Memory B cell (primary cell): ENCODE measurements around the gene FAF1.
"Not testable (repeated sequence)": the region's sequence is repeated elsewhere in the genome, so short reads cannot be mapped to it uniquely, and the experiment has no call there.

Source experiments
- ATAC-seq: fragments of 150-1000 bp; cut with Tn5 transposase; 2 replicates; pipeline ENCODE4 v1.10.0; 2021; ENCODE audit warnings: low read depth, mild to moderate bottlenecking, moderate library complexity
- DNase-seq, 2 donors: peaks; one replicate each; pipeline ENCODE4 v3.0.0; 2022; ENCODE audit warnings: low spot score in 2 of 2
- H3K27ac Mint-ChIP-seq: one replicate; pipeline ENCODE4 v1.8.0; 2022; ENCODE audit warnings: mild to moderate bottlenecking, moderate library complexity, mixed read lengths
- H3K27me3 Mint-ChIP-seq: one replicate; pipeline ENCODE4 v1.8.0; 2022; ENCODE audit warnings: mixed read lengths
- H3K36me3 Mint-ChIP-seq: one replicate; pipeline ENCODE4 v1.8.0; 2022; ENCODE audit warnings: mild to moderate bottlenecking, mixed read lengths
- H3K4me1 Mint-ChIP-seq: one replicate; pipeline ENCODE4 v1.8.0; 2022; ENCODE audit warnings: mixed read lengths
- H3K4me3 Mint-ChIP-seq: one replicate; pipeline ENCODE4 v1.8.0; 2022; ENCODE audit warnings: mild to moderate bottlenecking, moderate library complexity, mixed read lengths
- H3K9me3 Mint-ChIP-seq: one replicate; pipeline ENCODE4 v1.8.0; 2022; ENCODE audit warnings: mixed read lengths

FAF1 gene

GRCh38 chr1:50893466-50893865 is 66.6 kb downstream of the FAF1 start:
- no peak for ATAC-seq
- H3K27ac Mint-ChIP-seq = no peak overlapping the region
- H3K4me1 Mint-ChIP-seq = peaks cover 25% of the 10 kb centered on the region
- peaks cover 16% of the 10 kb centered on the region for H3K36me3 Mint-ChIP-seq
- H3K27me3 Mint-ChIP-seq = no peaks in the 10 kb centered on the region
- no peak overlapping the region for H3K4me3 Mint-ChIP-seq
- peaks cover 4% of the 10 kb centered on the region for H3K9me3 Mint-ChIP-seq
- DNase-seq = no peak

GRCh38 chr1:50887555-50887954 is 72.5 kb downstream of the FAF1 start:
- not testable (repeated sequence) for H3K27me3 Mint-ChIP-seq, DNase-seq, H3K4me1 Mint-ChIP-seq, H3K4me3 Mint-ChIP-seq, ATAC-seq, H3K27ac Mint-ChIP-seq, H3K36me3 Mint-ChIP-seq
- H3K9me3 Mint-ChIP-seq = peaks cover 10% of the 10 kb centered on the region

- Mint-ChIP-seq H3K27ac (no peak overlapping the region), H3K4me3 (no peak overlapping the region), H3K4me1 (peaks cover 7% of the 10 kb centered on the region), H3K27me3 (no peaks in the 10 kb centered on the region), H3K36me3 (peaks cover 2% of the 10 kb centered on the region), H3K9me3 (peaks cover 3% of the 10 kb centered on the region)
- ATAC-seq (no peak), DNase-seq (no peak)
Measured at GRCh38 chr1:50880373-50880772, 79.7 kb downstream of the FAF1 start.

- peaks cover 4% of the 10 kb centered on the region for H3K4me1 Mint-ChIP-seq
- H3K4me3 Mint-ChIP-seq = no peak overlapping the region
- no peaks in the 10 kb centered on the region for H3K27me3 Mint-ChIP-seq
- H3K36me3 Mint-ChIP-seq = no peaks in the 10 kb centered on the region
- DNase-seq = no peak
- no peak overlapping the region for H3K27ac Mint-ChIP-seq
- no peaks in the 10 kb centered on the region for H3K9me3 Mint-ChIP-seq
- ATAC-seq = no peak
Measured at GRCh38 chr1:50879137-50879536, 80.9 kb downstream of the FAF1 start.

- Mint-ChIP-seq H3K9me3 (no peaks in the 10 kb centered on the region), H3K4me3 (no peak overlapping the region), H3K36me3 (no peaks in the 10 kb centered on the region), H3K27me3 (no peaks in the 10 kb centered on the region), H3K4me1 (peaks cover 6% of the 10 kb centered on the region), H3K27ac (no peak overlapping the region)
- no peak for DNase-seq
- ATAC-seq = no peak
Measured at GRCh38 chr1:50878434-50878833, 81.6 kb downstream of the FAF1 start.

GRCh38 chr1:50877641-50878040 is 82.4 kb downstream of the FAF1 start:
- Mint-ChIP-seq H3K4me3 (no peak overlapping the region), H3K27ac (no peak overlapping the region), H3K9me3 (no peaks in the 10 kb centered on the region), H3K36me3 (no peaks in the 10 kb centered on the region), H3K4me1 (peaks cover 9% of the 10 kb centered on the region), H3K27me3 (no peaks in the 10 kb centered on the region)
- no peak for DNase-seq
- ATAC-seq = no peak

- DNase-seq (peak; percentile 74 to 78), ATAC-seq (peak; percentile 94)
- peak overlapping the region; percentile 70 for H3K4me3 Mint-ChIP-seq
- H3K4me1 Mint-ChIP-seq = peaks cover 14% of the 10 kb centered on the region
- H3K36me3 Mint-ChIP-seq = peaks cover 2% of the 10 kb centered on the region
- peak overlapping the region; percentile 13 for H3K27ac Mint-ChIP-seq
- no peaks in the 10 kb centered on the region for H3K27me3 Mint-ChIP-seq
- H3K9me3 Mint-ChIP-seq = no peaks in the 10 kb centered on the region
Measured at GRCh38 chr1:50873458-50874187, 86.4 kb downstream of the FAF1 start.

- peaks cover 12% of the 10 kb centered on the region for H3K9me3 Mint-ChIP-seq
- not testable (repeated sequence) for ATAC-seq, DNase-seq, H3K27ac Mint-ChIP-seq, H3K4me3 Mint-ChIP-seq, H3K27me3 Mint-ChIP-seq
- peaks cover 16% of the 10 kb centered on the region for H3K36me3 Mint-ChIP-seq
- peaks cover 15% of the 10 kb centered on the region for H3K4me1 Mint-ChIP-seq
Measured at GRCh38 chr1:50864845-50865244, 95.2 kb downstream of the FAF1 start.

- DNase-seq = no peak
- no peak for ATAC-seq
- Mint-ChIP-seq H3K27me3 (no peaks in the 10 kb centered on the region), H3K27ac (no peak overlapping the region), H3K4me3 (no peak overlapping the region), H3K36me3 (peaks cover 23% of the 10 kb centered on the region), H3K9me3 (peaks cover 17% of the 10 kb centered on the region), H3K4me1 (peaks cover 17% of the 10 kb centered on the region)
Measured at GRCh38 chr1:50861772-50862171, 98.3 kb downstream of the FAF1 start.

- Mint-ChIP-seq H3K36me3 (peaks cover 28% of the 10 kb centered on the region), H3K9me3 (peaks cover 17% of the 10 kb centered on the region), H3K4me3 (no peak overlapping the region), H3K4me1 (peaks cover 16% of the 10 kb centered on the region), H3K27me3 (no peaks in the 10 kb centered on the region), H3K27ac (no peak overlapping the region)
- ATAC-seq = no peak
- no peak for DNase-seq
Measured at GRCh38 chr1:50860702-50861101, 99.4 kb downstream of the FAF1 start.

- H3K36me3 Mint-ChIP-seq = peaks cover 28% of the 10 kb centered on the region
Measured at GRCh38 chr1:50860256-50860655, 99.8 kb downstream of the FAF1 start.

GRCh38 chr1:50859657-50860056 is 100.4 kb downstream of the FAF1 start:
- Mint-ChIP-seq H3K27ac (no peak overlapping the region), H3K9me3 (peaks cover 17% of the 10 kb centered on the region), H3K27me3 (no peaks in the 10 kb centered on the region), H3K36me3 (peaks cover 28% of the 10 kb centered on the region), H3K4me3 (no peak overlapping the region), H3K4me1 (peaks cover 16% of the 10 kb centered on the region)
- ATAC-seq (no peak), DNase-seq (no peak)

More at GRCh38 chr1:50860256-50860655, 99.8 kb downstream of the FAF1 start:
- ATAC-seq (no peak), DNase-seq (no peak)
- H3K27ac Mint-ChIP-seq = no peak overlapping the region
- H3K27me3 Mint-ChIP-seq = no peaks in the 10 kb centered on the region
- H3K4me3 Mint-ChIP-seq = no peak overlapping the region
- peaks cover 16% of the 10 kb centered on the region for H3K4me1 Mint-ChIP-seq
- H3K9me3 Mint-ChIP-seq = peaks cover 17% of the 10 kb centered on the region

- Mint-ChIP-seq H3K36me3 (peaks cover 28% of the 10 kb centered on the region), H3K9me3 (peaks cover 17% of the 10 kb centered on the region), H3K4me1 (peaks cover 16% of the 10 kb centered on the region), H3K4me3 (no peak overlapping the region), H3K27ac (no peak overlapping the region), H3K27me3 (no peaks in the 10 kb centered on the region)
- ATAC-seq (no peak), DNase-seq (no peak)
Measured at GRCh38 chr1:50858761-50859160, 101.3 kb downstream of the FAF1 start.

GRCh38 chr1:50857702-50858101 is 102.4 kb downstream of the FAF1 start:
- H3K27me3 Mint-ChIP-seq = no peaks in the 10 kb centered on the region
- peaks cover 25% of the 10 kb centered on the region for H3K36me3 Mint-ChIP-seq
- H3K4me1 Mint-ChIP-seq = peaks cover 14% of the 10 kb centered on the region
- DNase-seq (no peak), ATAC-seq (no peak)
- H3K9me3 Mint-ChIP-seq = peaks cover 15% of the 10 kb centered on the region
- H3K4me3 Mint-ChIP-seq = no peak overlapping the region
- H3K27ac Mint-ChIP-seq = no peak overlapping the region

- ATAC-seq = no peak
- H3K27me3 Mint-ChIP-seq = no peaks in the 10 kb centered on the region
- H3K4me1 Mint-ChIP-seq = no peaks in the 10 kb centered on the region
Measured at GRCh38 chr1:50853325-50853724, 106.7 kb downstream of the FAF1 start.

More at GRCh38 chr1:50853325-50853724, 106.7 kb downstream of the FAF1 start:
- Mint-ChIP-seq H3K9me3 (peaks cover 3% of the 10 kb centered on the region), H3K4me3 (no peak overlapping the region), H3K27ac (no peak overlapping the region), H3K36me3 (peaks cover 13% of the 10 kb centered on the region)
- DNase-seq = no peak
